ENCODE results near the gene FBXW4.
A peak's percentile ranks its signal among the peaks of the same experiment; 100 is the strongest.

Gene FBXW4

GRCh38 chr10:101695404-101695890 is 477 bp upstream of the FBXW4 start:
- DNase-seq (ENCODE audit: low read depth) = peak; percentile 14

- peak; percentile 58 for DNase-seq (ENCODE audit: low read depth)
Measured at GRCh38 chr10:101693978-101694673, 844 bp downstream of the FBXW4 start.

- DNase-seq (ENCODE audit: low read depth) = peak; percentile 49
Measured at GRCh38 chr10:101693651-101693977, 1.4 kb downstream of the FBXW4 start.

GRCh38 chr10:101691081-101691480 is 3.9 kb downstream of the FBXW4 start:
- no peak for DNase-seq (ENCODE audit: low read depth)

GRCh38 chr10:101690461-101690860 is 4.5 kb downstream of the FBXW4 start:
- peak; percentile 19 for DNase-seq (ENCODE audit: low read depth)

- no peak for DNase-seq (ENCODE audit: low read depth)
Measured at GRCh38 chr10:101687071-101687658, 7.8 kb downstream of the FBXW4 start.

- DNase-seq (ENCODE audit: low read depth) = no peak
Measured at GRCh38 chr10:101686133-101686925, 8.6 kb downstream of the FBXW4 start.

GRCh38 chr10:101684782-101685181 is 10.2 kb downstream of the FBXW4 start:
- no peak for DNase-seq (ENCODE audit: low read depth)

GRCh38 chr10:101683276-101683675 is 11.7 kb downstream of the FBXW4 start:
- no peak for DNase-seq (ENCODE audit: low read depth)

GRCh38 chr10:101682172-101682825 is 12.7 kb downstream of the FBXW4 start:
- DNase-seq (ENCODE audit: low read depth) = no peak

GRCh38 chr10:101676565-101676964 is 18.4 kb downstream of the FBXW4 start:
- DNase-seq (ENCODE audit: low read depth) = no peak

GRCh38 chr10:101675115-101675514 is 19.9 kb downstream of the FBXW4 start:
- no peak for DNase-seq (ENCODE audit: low read depth)

GRCh38 chr10:101672536-101672935 is 22.4 kb downstream of the FBXW4 start:
- peak; percentile 43 for DNase-seq (ENCODE audit: low read depth)

GRCh38 chr10:101671453-101671852 is 23.5 kb downstream of the FBXW4 start:
- DNase-seq (ENCODE audit: low read depth) = no peak

- DNase-seq (ENCODE audit: low read depth) = no peak
Measured at GRCh38 chr10:101670635-101671034, 24.3 kb downstream of the FBXW4 start.

- DNase-seq (ENCODE audit: low read depth) = peak; percentile 60
Measured at GRCh38 chr10:101669181-101669580, 25.8 kb downstream of the FBXW4 start.

- no peak for DNase-seq (ENCODE audit: low read depth)
Measured at GRCh38 chr10:101668566-101668965, 26.4 kb downstream of the FBXW4 start.

- no peak for DNase-seq (ENCODE audit: low read depth)
Measured at GRCh38 chr10:101666083-101666482, 28.9 kb downstream of the FBXW4 start.

- no peak for DNase-seq (ENCODE audit: low read depth)
Measured at GRCh38 chr10:101663097-101663496, 31.9 kb downstream of the FBXW4 start.

GRCh38 chr10:101660256-101660655 is 34.7 kb downstream of the FBXW4 start:
- no peak for DNase-seq (ENCODE audit: low read depth)

- DNase-seq (ENCODE audit: low read depth) = no peak
Measured at GRCh38 chr10:101658975-101659374, 36.0 kb downstream of the FBXW4 start.

- DNase-seq (ENCODE audit: low read depth) = no peak
Measured at GRCh38 chr10:101656890-101657289, 38.1 kb downstream of the FBXW4 start.

- DNase-seq (ENCODE audit: low read depth) = peak; percentile 39
Measured at GRCh38 chr10:101655570-101655969, 39.4 kb downstream of the FBXW4 start.

Measured in fibroblast of gingiva (primary cell).